Femur (tissue), 1 donor: ENCODE measurements around the gene DHCR7.
A peak's percentile ranks its signal among the peaks of the same experiment; 100 is the strongest.

Experiments used
- DNase-seq: peaks from one replicate; pipeline ENCODE4 v3.0.0-alpha.2; 2017

The DHCR7 gene

GRCh38 chr11:71406681-71407080, 41.5 kb downstream of the DHCR7 start:
- no peak for DNase-seq

GRCh38 chr11:71404209-71404608, 44.0 kb downstream of the DHCR7 start:
- DNase-seq: no peak

GRCh38 chr11:71402878-71403277, 45.3 kb downstream of the DHCR7 start:
- DNase-seq: no peak

- no peak for DNase-seq
Measured at GRCh38 chr11:71400216-71400615, 48.0 kb downstream of the DHCR7 start.

GRCh38 chr11:71399341-71399740, 48.9 kb downstream of the DHCR7 start:
- DNase-seq: no peak

- no peak for DNase-seq
Measured at GRCh38 chr11:71397961-71398360, 50.2 kb downstream of the DHCR7 start.

- no peak for DNase-seq
Measured at GRCh38 chr11:71397331-71397860, 50.8 kb downstream of the DHCR7 start.

GRCh38 chr11:71396548-71397123, 51.6 kb downstream of the DHCR7 start:
- DNase-seq: no peak

- DNase-seq: no peak
Measured at GRCh38 chr11:71395774-71396173, 52.4 kb downstream of the DHCR7 start.

- no peak for DNase-seq
Measured at GRCh38 chr11:71395263-71395560, 53.0 kb downstream of the DHCR7 start.

- DNase-seq: no peak
Measured at GRCh38 chr11:71393283-71393682, 54.9 kb downstream of the DHCR7 start.

GRCh38 chr11:71391796-71392195, 56.4 kb downstream of the DHCR7 start:
- DNase-seq: peak; percentile 56

- DNase-seq: no peak
Measured at GRCh38 chr11:71391352-71391751, 56.8 kb downstream of the DHCR7 start.

GRCh38 chr11:71388637-71389235, 59.5 kb downstream of the DHCR7 start:
- DNase-seq: no peak

- DNase-seq: no peak
Measured at GRCh38 chr11:71387784-71388636, 60.2 kb downstream of the DHCR7 start.

GRCh38 chr11:71387200-71387599, 61.0 kb downstream of the DHCR7 start:
- DNase-seq: no peak

- DNase-seq: no peak
Measured at GRCh38 chr11:71386202-71386601, 62.0 kb downstream of the DHCR7 start.

GRCh38 chr11:71385091-71385490, 63.1 kb downstream of the DHCR7 start:
- DNase-seq: no peak

GRCh38 chr11:71384561-71384960, 63.6 kb downstream of the DHCR7 start:
- DNase-seq: no peak
